Measurements from ENCODE around the gene DOK4.

DOK4 gene

GRCh38 chr16:57532266-57532625, 46.0 kb upstream of the DOK4 start:
- ChIA-PET POLR2A (no interaction called here), CTCF (interaction anchor here (1.7 to 3.0 kb wide), 3 partner anchors 9 to 55 kb away, joined by 4 to 10 read pairs (median 10); no protein-coding TSS in a partner anchor)
- TF ChIP-seq CTCF (IDR thresholded peaks at IDR 0.05; ENCODE audit: control extremely low read depth, extremely low read depth, low read depth, missing control alignments): no peak
- DNase-seq (ENCODE audit: extremely low spot score): peak; percentile 8

- no peak for TF ChIP-seq CTCF (IDR thresholded peaks at IDR 0.05; ENCODE audit: control extremely low read depth, extremely low read depth, low read depth, missing control alignments)
- DNase-seq (ENCODE audit: extremely low spot score): no peak
- ChIA-PET CTCF (interaction anchor here (0.7 to 3.0 kb wide), 5 partner anchors 9 to 69 kb away, joined by 3 to 10 read pairs (median 4); no protein-coding TSS in a partner anchor), POLR2A (no interaction called here)
Measured at GRCh38 chr16:57531635-57532265, 45.5 kb upstream of the DOK4 start.

- ChIA-PET POLR2A (no interaction called here), CTCF (interaction anchor here (0.7 to 3.0 kb wide), 5 partner anchors 8 to 70 kb away, joined by 3 to 10 read pairs (median 4); no protein-coding TSS in a partner anchor)
- TF ChIP-seq CTCF (IDR thresholded peaks at IDR 0.05; ENCODE audit: control extremely low read depth, extremely low read depth, low read depth, missing control alignments): no peak
- DNase-seq (ENCODE audit: extremely low spot score): peak; percentile 6
Measured at GRCh38 chr16:57531253-57531575, 44.9 kb upstream of the DOK4 start.

GRCh38 chr16:57530522-57531252, 44.4 kb upstream of the DOK4 start:
- no peak for TF ChIP-seq CTCF (IDR thresholded peaks at IDR 0.05; ENCODE audit: control extremely low read depth, extremely low read depth, low read depth, missing control alignments)
- ChIA-PET CTCF (interaction anchor here (0.7 to 3.0 kb wide), 6 partner anchors 8 to 70 kb away, joined by 3 to 10 read pairs (median 6); no protein-coding TSS in a partner anchor), POLR2A (interaction anchor here (1.1 kb wide), 1 partner anchor 11 kb away, joined by 4 read pairs; no protein-coding TSS in a partner anchor)
- peak; percentile 8 for DNase-seq (ENCODE audit: extremely low spot score)

- DNase-seq (ENCODE audit: extremely low spot score): peak; percentile 77
- TF ChIP-seq CTCF (IDR thresholded peaks at IDR 0.05; ENCODE audit: control extremely low read depth, extremely low read depth, low read depth, missing control alignments): no peak
- ChIA-PET POLR2A (interaction anchor here (1.1 kb wide), 1 partner anchor 10 kb away, joined by 4 read pairs; no protein-coding TSS in a partner anchor), CTCF (interaction anchor here (1.0 to 3.0 kb wide), 2 partner anchors 7 to 10 kb away, joined by 8 to 10 read pairs; no protein-coding TSS in a partner anchor)
Measured at GRCh38 chr16:57530104-57530521, 43.8 kb upstream of the DOK4 start.

- POLR2A ChIA-PET: interaction anchor here (1.1 kb wide), 1 partner anchor 10 kb away, joined by 4 read pairs; no protein-coding TSS in a partner anchor
- no peak for DNase-seq (ENCODE audit: extremely low spot score)
- TF ChIP-seq CTCF (IDR thresholded peaks at IDR 0.05; ENCODE audit: control extremely low read depth, extremely low read depth, low read depth, missing control alignments): no peak
- CTCF ChIA-PET: interaction anchor here (1.0 to 2.4 kb wide), 3 partner anchors 10 to 112 kb away, joined by 8 to 14 read pairs (median 8); no protein-coding TSS in a partner anchor
Measured at GRCh38 chr16:57529391-57530103, 43.3 kb upstream of the DOK4 start.
